Gastroesophageal sphincter (tissue), 3 donors: ENCODE results near the gene SETDB1.

Experiments
- CTCF ChIP-seq, 4 experiments: fragments of 200-600 bp in 2 of 4; fragments of 450-650 bp in 2 of 4; sonication (generic) in 1 of 4; IDR thresholded peaks; one replicate each; pipeline ENCODE4 v1.5.1; 2017 to 2019; ENCODE audit warnings: antibody characterized with exemption in 4 of 4, mild to moderate bottlenecking in 2 of 4, moderate library complexity in 2 of 4
- EP300 ChIP-seq: sonication (generic); formaldehyde crosslinking; IDR thresholded peaks from one replicate; pipeline ENCODE4 v1.6.1; 2017; ENCODE audit warnings: antibody characterized with exemption, mild to moderate bottlenecking
- POLR2A ChIP-seq, 2 donors: fragments of 450-650 bp; IDR thresholded peaks; one replicate each; pipeline ENCODE4 v1.6.1; 2017; ENCODE audit warnings: antibody characterized with exemption in 2 of 2, mild to moderate bottlenecking in 2 of 2, moderate library complexity in 1 of 2
- POLR2AphosphoS5 ChIP-seq: sonication (generic); formaldehyde crosslinking; IDR thresholded peaks from one replicate; pipeline ENCODE4 v1.6.1; 2017; ENCODE audit warnings: antibody characterized with exemption

GRCh38 chr1:150992626-150993025 is 66.5 kb downstream of the SETDB1 start:
- TF ChIP-seq CTCF (IDR thresholded peaks at IDR 0.05): no peak
- TF ChIP-seq EP300: no peak
- TF ChIP-seq POLR2A (IDR thresholded peaks at IDR 0.05): no peak
- TF ChIP-seq POLR2AphosphoS5: no peak
